K562 (cell line): Measurements from ENCODE around the gene SMNDC1. TPM values are rescaled to one million over a fixed set of nuclear protein-coding genes. Genes with fewer than 3 reads are reported as not detected.
A peak's percentile ranks its signal among the peaks of the same experiment; 100 is the strongest.

Source experiments
- ATAC-seq: fragments of 200-7000 bp; cut with Tn5 transposase; 3 replicates; pipeline ENCODE4 v1.9.1; 2020; ENCODE audit warnings: moderate library complexity
- BruUV-seq: library from RNA; stranded (reverse); fragments of 400-500 nt; replicated peaks from 2 replicates; lab custom pipeline; 2021; lab: Mats Ljungman, UMichigan
- CTCF ChIA-PET: fragments of 300-600 bp; formaldehyde crosslinking; extraction: SDS; loops from one replicate; lab custom pipeline; 2021; ENCODE audit warnings: low intra/inter-chr PET ratio; lab: Yijun Ruan, JAX
- POLR2A ChIA-PET: fragments of 300-600, 350-650 bp; sonication (Branson Sonifier 250); formaldehyde crosslinking; extraction: SDS; loops from one replicate; lab custom pipeline; 2021; ENCODE audit warnings: antibody characterized with exemption, inconsistent platforms; lab: Yijun Ruan, JAX
- DNase-seq, 4 experiments: peaks; one replicate each; pipeline versions ENCODE4 v3.0.0 to v3.0.0-alpha.2; 2011 to 2018; ENCODE audit warnings: low spot score in 3 of 4, mixed read lengths in 3 of 4; ENCODE audit errors: extremely low read depth in 1 of 4
- FAIRE-seq: peaks from 2 replicates; lab custom pipeline; 2011; peaks lifted over from hg19 to GRCh38; lab: Jason Lieb, UNC
- H2AFZ ChIP-seq: 2 replicates; pipeline ENCODE4 v1.6.0; 2011; ENCODE audit warnings: low read depth, low read length, control low read depth, inconsistent platforms
- H3K27ac ChIP-seq: fragments of 200-600 bp; 3 replicates; pipeline ENCODE4 v1.8.0; 2011; ENCODE audit warnings: low read depth, mild to moderate bottlenecking, control low read depth, inconsistent platforms, low read length, moderate library complexity, mixed read lengths; ENCODE audit errors: extremely low read depth
- H3K27me3 ChIP-seq, 2 experiments: fragments of 300-600 bp in 1 of 2; 2 replicates in 1 of 2; 3 replicates in 1 of 2; pipeline versions ENCODE4 v1.6.0 to v1.8.0; 2011; ENCODE audit warnings: inconsistent platforms in 2 of 2, low read length in 2 of 2, mild to moderate bottlenecking in 1 of 2, mixed read lengths in 1 of 2, moderate library complexity in 1 of 2; ENCODE audit not compliant: control insufficient read depth in 2 of 2, insufficient read depth in 2 of 2
- H3K36me3 ChIP-seq: fragments of 300-600 bp; 3 replicates; pipeline ENCODE4 v1.8.0; 2011; ENCODE audit warnings: mild to moderate bottlenecking, low read length, inconsistent platforms; ENCODE audit not compliant: control insufficient read depth, insufficient read depth
- H3K4me1 ChIP-seq, 2 experiments: fragments of 200-600 bp in 1 of 2; replicated peaks in 1 of 2; 2 replicates in 1 of 2; 3 replicates in 1 of 2; pipeline versions ENCODE4 v1.5.1 to v1.8.0; 2011; ENCODE audit warnings: inconsistent platforms in 2 of 2, low read length in 2 of 2, mild to moderate bottlenecking in 1 of 2, mixed read lengths in 1 of 2, moderate library complexity in 1 of 2; ENCODE audit not compliant: control insufficient read depth in 2 of 2, insufficient read depth in 2 of 2
- H3K4me2 ChIP-seq: 2 replicates; pipeline ENCODE4 v1.6.1; 2011; ENCODE audit warnings: low read length, control low read depth, inconsistent platforms, mixed read lengths; ENCODE audit not compliant: insufficient read depth
- H3K4me3 ChIP-seq: fragments of 200-600 bp; sonication (generic), shearing (Covaris generic); 2 replicates; pipeline ENCODE4 v1.5.1; 2016; ENCODE audit warnings: control low read depth, inconsistent platforms
- H3K79me2 ChIP-seq: fragments of 200-600 bp; 3 replicates; pipeline ENCODE4 v1.8.0; 2011; ENCODE audit warnings: low read length, inconsistent platforms; ENCODE audit not compliant: control insufficient read depth, insufficient read depth
- H3K9ac ChIP-seq, 2 experiments: 2 replicates each; pipeline versions ENCODE4 v1.6.0 to v1.6.1; 2011; ENCODE audit warnings: low read depth in 2 of 2, low read length in 2 of 2, control low read depth in 1 of 2, inconsistent platforms in 1 of 2, mild to moderate bottlenecking in 1 of 2, mixed read lengths in 1 of 2; ENCODE audit not compliant: insufficient read depth in 1 of 2
- H3K9me1 ChIP-seq: one replicate; pipeline ENCODE4 v1.6.0; 2011; ENCODE audit warnings: inconsistent platforms, mild to moderate bottlenecking, low read length, moderate library complexity; ENCODE audit not compliant: control insufficient read depth, insufficient read depth
- H3K9me3 ChIP-seq: replicated peaks from 2 replicates; pipeline ENCODE4 v1.5.1; 2011; ENCODE audit warnings: low read depth, low read length, inconsistent platforms; ENCODE audit not compliant: control insufficient read depth, insufficient read depth
- H4K20me1 ChIP-seq: replicated peaks from 2 replicates; pipeline ENCODE4 v1.6.1; 2011; ENCODE audit warnings: low read length, inconsistent platforms, mixed read lengths; ENCODE audit not compliant: control insufficient read depth, insufficient read depth
- C11orf30 ChIP-seq: fragments of 450-650 bp; IDR thresholded peaks from 2 replicates; pipeline ENCODE4 v1.6.1; 2016; ENCODE audit warnings: low read depth, mild to moderate bottlenecking
- KLF16 ChIP-seq: IDR thresholded peaks from 2 replicates; pipeline ENCODE4 v1.6.1; 2016; ENCODE audit warnings: antibody characterized with exemption
- PML ChIP-seq: IDR thresholded peaks from 2 replicates; pipeline ENCODE4 v1.6.1; 2012; ENCODE audit warnings: low read length, inconsistent platforms
- SIN3A ChIP-seq, 2 experiments: fragments of 150-350 bp in 1 of 2; IDR thresholded peaks; 2 replicates each; pipeline ENCODE4 v1.6.1; 2011 to 2016; ENCODE audit warnings: borderline replicate concordance in 2 of 2, low read depth in 2 of 2, low read length in 2 of 2, mild to moderate bottlenecking in 2 of 2, moderate library complexity in 2 of 2; ENCODE audit not compliant: control insufficient read depth in 1 of 2
- TAF7 ChIP-seq: fragments of 450-650 bp; IDR thresholded peaks from 2 replicates; pipeline ENCODE4 v1.6.1; 2016; ENCODE audit warnings: missing genetic modification characterization, missing compliant biosample characterization
- ZNF232 ChIP-seq: sonication (generic); formaldehyde crosslinking; IDR thresholded peaks from 2 replicates; pipeline ENCODE4 v1.8.0; 2022; ENCODE audit warnings: mild to moderate bottlenecking, missing genetic modification reagents
- ZNF316 ChIP-seq: fragments of 450-650 bp; IDR thresholded peaks from 2 replicates; pipeline ENCODE4 v1.6.1; 2016
- WGBS: fragments of 100-300 bp; shearing (Covaris generic); methylation state at CpG from one replicate; pipeline ENCODE4 v1.1.6; 2016; ENCODE audit warnings: low coverage, mixed read lengths; ENCODE audit not compliant: insufficient coverage; ENCODE audit errors: missing lambda C conversion rate; 5-methylcytosine and 5-hydroxymethylcytosine counted together
- in situ Hi-C: fragments of 300-500 bp; cut with MboI; formaldehyde crosslinking; loops from 4 replicates; pipeline ENCODE4 v1.15.0; 2018; ENCODE audit warnings: inconsistent platforms, mixed read lengths
- intact Hi-C: fragments of 100-400 bp; cut with micrococcal nuclease; formaldehyde crosslinking; loops from 2 replicates; pipeline ENCODE4 v1.14.2; 2022
- polyA plus RNA-seq, 8 experiments: library from polyadenylated mRNA; depleted of rRNA in 4 of 8; stranded (reverse) in 5 of 8; unstranded in 3 of 8; fragments of >200 nt; fragmentation: Nextera tagmentation in 2 of 8; fragmentation: Illumina TruSeq in 1 of 8; extraction: Ambion mirVana in 2 of 8; extraction: Trizol in 1 of 8; gene quantifications; 2 replicates each; pipeline versions ENCODE4 v1.2.1 to v1.2.3, GENCODE V29; 2011 to 2014; ENCODE audit warnings: inconsistent platforms in 1 of 8, missing spikeins in 1 of 8
- total RNA-seq, 7 experiments: library from RNA; depleted of rRNA in 6 of 7; stranded (reverse); fragments of >200 nt in 6 of 7; fragmentation: Illumina TruSeq in 2 of 7; extraction: Trizol in 2 of 7; gene quantifications; 2 replicates each; pipeline versions ENCODE4 v1.2.1 to v1.2.3, GENCODE V29; 2011 to 2021; ENCODE audit warnings: low replicate concordance in 1 of 7

SMNDC1 gene
- total and polyA plus RNA-seq, 9 of the 15 experiments (the other 6 are each of a cell fraction or from before 2014, with no cell fraction given) = 6.8 to 35.8 (median 12.3) TPM

- no peak overlapping the region for H3K27ac ChIP-seq
- FAIRE-seq = no peak
- no peak overlapping the region for H3K9ac ChIP-seq
- no peak overlapping the region for H2AFZ ChIP-seq
- TF ChIP-seq TAF7 (tag) (no peak), ZNF232 (CRISPR knock-in tag) (no peak), SIN3A (IDR thresholded peaks at IDR 0.05; ENCODE audit: borderline replicate concordance in 2 of 2, control insufficient read depth in 1 of 2, low read depth in 2 of 2, low read length in 2 of 2) (no peak), C11orf30 (peak; percentile 63; the same call in 1 of the 2 replicates), ZNF316 (peak; percentile 78)
- POLR2A ChIA-PET = interaction anchor here (0.9 kb wide), 1 partner anchor 9 kb away, joined by 3 read pairs; no protein-coding TSS in a partner anchor
- BruUV-seq = no TSS peak
- H3K9me1 ChIP-seq = no peaks in the 10 kb centered on the region
- intact Hi-C loops (no loop called here), in situ Hi-C loops (no loop called here)
- no peak for DNase-seq
- H3K9me3 ChIP-seq = no peaks in the 10 kb centered on the region; the same call in 1 of the 2 replicates
- no peak overlapping the region for H3K4me2 ChIP-seq
- H3K4me1 ChIP-seq = peaks cover 5 to 12% of the 10 kb centered on the region in 2 experiments; a peak in 3 of 5 replicates
- CTCF ChIA-PET = no interaction called here
- H4K20me1 ChIP-seq = no peaks in the 10 kb centered on the region
- H3K27me3 ChIP-seq = no peaks in the 10 kb centered on the region
- H3K36me3 ChIP-seq = peaks cover 8% of the 10 kb centered on the region
- no peak overlapping the region for H3K4me3 ChIP-seq
- no peak for ATAC-seq
- H3K79me2 ChIP-seq = peaks cover 12% of the 10 kb centered on the region; the same call in 2 of the 3 replicates
Measured at GRCh38 chr10:110259317-110259716, 45.4 kb downstream of the SMNDC1 start.

GRCh38 chr10:110258542-110258941 lies 46.2 kb downstream of the SMNDC1 start:
- Histone ChIP-seq H3K4me2 (no peak overlapping the region; the same call in 1 of the 2 replicates), H3K27ac (peak overlapping the region; percentile 70), H3K9ac (peak overlapping the region in 1 of 2 experiments; percentile 30; a peak in 1 of 4 replicates), H3K27me3 (no peaks in the 10 kb centered on the region), H2AFZ (no peak overlapping the region), H3K79me2 (peaks cover 11% of the 10 kb centered on the region; the same call in 2 of the 3 replicates), H3K36me3 (peaks cover 8% of the 10 kb centered on the region), H3K9me3 (no peaks in the 10 kb centered on the region; the same call in 1 of the 2 replicates), H3K4me3 (no peak overlapping the region), H3K4me1 (peaks cover 5 to 12% of the 10 kb centered on the region in 2 experiments; a peak in 3 of 5 replicates), H3K9me1 (no peaks in the 10 kb centered on the region), H4K20me1 (no peaks in the 10 kb centered on the region)
- no TSS peak for BruUV-seq
- peak; percentile 81 for ATAC-seq
- peak; percentile 57 for FAIRE-seq
- in situ Hi-C loops (no loop called here), intact Hi-C loops (no loop called here)
- DNase-seq = peak in 2 of 4 experiments; percentile 7 to 35
- WGBS = 7% methylated on average over 1 of the region's 1 CpG
- ChIA-PET CTCF (no interaction called here), POLR2A (interaction anchor here (0.9 kb wide), 1 partner anchor 9 kb away, joined by 3 read pairs; no protein-coding TSS in a partner anchor)
- peak; percentile 62; the same call in 1 of the 2 replicates for TF ChIP-seq KLF16
- TF ChIP-seq PML = peak; percentile 59; the same call in 1 of the 2 replicates
